K562 (cell line): ENCODE measurements around the gene PUS7. TPM values are rescaled to one million over a fixed set of nuclear protein-coding genes. Genes with fewer than 3 reads are reported as not detected.

Experiments used
- GTF2F1 ChIP-seq: IDR thresholded peaks from 2 replicates; pipeline ENCODE4 v1.6.1; 2011; ENCODE audit warnings: low read depth, low read length, improper control_type of control experiment
- HMGN3 ChIP-seq: IDR thresholded peaks from 2 replicates; pipeline ENCODE4 v1.6.1; 2011; ENCODE audit warnings: borderline replicate concordance, low read depth, mild to moderate bottlenecking, mixed read lengths, low read length; ENCODE audit not compliant: insufficient read length; ENCODE audit errors: extremely low read depth
- L3MBTL2 ChIP-seq: fragments of 450-650 bp; IDR thresholded peaks from 2 replicates; pipeline ENCODE4 v1.6.1; 2016; ENCODE audit warnings: mild to moderate bottlenecking, moderate library complexity
- MED1 ChIP-seq: sonication (generic); formaldehyde crosslinking; IDR thresholded peaks from 2 replicates; pipeline ENCODE4 v1.8.1; 2023; ENCODE audit warnings: missing genetic modification reagents, borderline replicate concordance
- MTA3 ChIP-seq: fragments of 450-650 bp; formaldehyde crosslinking; IDR thresholded peaks from 2 replicates; pipeline ENCODE4 v1.6.1; 2017; ENCODE audit warnings: mild to moderate bottlenecking, borderline replicate concordance
- NFE2 ChIP-seq: IDR thresholded peaks from 2 replicates; pipeline ENCODE4 v1.6.1; 2014; ENCODE audit warnings: antibody characterized with exemption, low read depth
- NR3C1 ChIP-seq: sonication (generic); formaldehyde crosslinking; IDR thresholded peaks from 2 replicates; pipeline ENCODE4 v1.8.1; 2022; ENCODE audit warnings: missing genetic modification reagents
- NRF1 ChIP-seq, 2 experiments: fragments of 450-650 bp; IDR thresholded peaks in 1 of 2; conservative IDR thresholded peaks in 1 of 2; 2 replicates each; pipeline ENCODE4 v1.6.1; 2014; ENCODE audit warnings: mild to moderate bottlenecking in 2 of 2
- PHF8 ChIP-seq: fragments of 200-600 bp; sonication (generic); IDR thresholded peaks from 2 replicates; pipeline ENCODE4 v1.6.1; 2012; ENCODE audit warnings: mixed run types, mild to moderate bottlenecking, inconsistent platforms, low read length, moderate library complexity, borderline replicate concordance
- POLR2G ChIP-seq: fragments of 200-400 bp; formaldehyde crosslinking; IDR thresholded peaks from 2 replicates; pipeline ENCODE4 v1.6.1; 2017; ENCODE audit warnings: low read depth, mild to moderate bottlenecking, antibody characterized with exemption, low read length, moderate library complexity
- PRPF4 ChIP-seq: fragments of 200-400 bp; formaldehyde crosslinking; IDR thresholded peaks from one replicate; pipeline ENCODE4 v1.6.1; 2017; ENCODE audit warnings: low read length, low read depth, mild to moderate bottlenecking; ENCODE audit not compliant: insufficient read depth, poor library complexity, severe bottlenecking
- RBBP5 ChIP-seq: fragments of 200-600 bp; sonication (generic); IDR thresholded peaks from 2 replicates; pipeline ENCODE4 v1.6.1; 2012; ENCODE audit warnings: borderline replicate concordance, mild to moderate bottlenecking, low read length, control low read depth, inconsistent platforms; ENCODE audit not compliant: insufficient read depth, poor library complexity, severe bottlenecking
- SMAD4 ChIP-seq: fragments of 250-450 bp; sonication (Bioruptor Pico); conservative IDR thresholded peaks from 2 replicates; pipeline ENCODE4 v1.8.0; 2021; ENCODE audit warnings: inconsistent platforms, mild to moderate bottlenecking, moderate library complexity
- TOE1 ChIP-seq, 2 experiments: fragments of 450-650 bp in 1 of 2; sonication (generic) in 1 of 2; formaldehyde crosslinking in 1 of 2; IDR thresholded peaks; 2 replicates each; pipeline versions ENCODE4 v1.7.1 to v1.8.0; 2016 to 2022; ENCODE audit warnings: borderline replicate concordance in 2 of 2, mild to moderate bottlenecking in 2 of 2, antibody characterized with exemption in 1 of 2, inconsistent platforms in 1 of 2, low read depth in 1 of 2, missing genetic modification reagents in 1 of 2, moderate library complexity in 1 of 2
- ZBTB7A ChIP-seq: IDR thresholded peaks from 2 replicates; pipeline ENCODE4 v1.6.1; 2011; ENCODE audit warnings: low read depth, mild to moderate bottlenecking, low read length, moderate library complexity, borderline replicate concordance; ENCODE audit not compliant: control insufficient read depth
- ZNF263 ChIP-seq: sonication (generic); formaldehyde crosslinking; IDR thresholded peaks from 2 replicates; pipeline ENCODE4 v1.8.0; 2022; ENCODE audit warnings: mild to moderate bottlenecking, missing genetic modification reagents, borderline replicate concordance
- ZNF316 ChIP-seq: fragments of 450-650 bp; IDR thresholded peaks from 2 replicates; pipeline ENCODE4 v1.6.1; 2016
- polyA plus RNA-seq, 8 experiments: library from polyadenylated mRNA; depleted of rRNA in 4 of 8; stranded (reverse) in 5 of 8; unstranded in 3 of 8; fragments of >200 nt; fragmentation: Nextera tagmentation in 2 of 8; fragmentation: Illumina TruSeq in 1 of 8; extraction: Ambion mirVana in 2 of 8; extraction: Trizol in 1 of 8; gene quantifications; 2 replicates each; pipeline versions ENCODE4 v1.2.1 to v1.2.3, GENCODE V29; 2011 to 2014; ENCODE audit warnings: inconsistent platforms in 1 of 8, missing spikeins in 1 of 8
- total RNA-seq, 7 experiments: library from RNA; depleted of rRNA in 6 of 7; stranded (reverse); fragments of >200 nt in 6 of 7; fragmentation: Illumina TruSeq in 2 of 7; extraction: Trizol in 2 of 7; gene quantifications; 2 replicates each; pipeline versions ENCODE4 v1.2.1 to v1.2.3, GENCODE V29; 2011 to 2021; ENCODE audit warnings: low replicate concordance in 1 of 7
- TF ChIP-seq, protein P1 (sequence below): sonication (generic); formaldehyde crosslinking; IDR thresholded peaks from 2 replicates; pipeline ENCODE4 v1.8.0; 2022; ENCODE audit warnings: missing genetic modification reagents, mild to moderate bottlenecking, borderline replicate concordance
- TF ChIP-seq, protein P2 (sequence below): conservative IDR thresholded peaks from 2 replicates; pipeline ENCODE4 v1.6.1; 2011; ENCODE audit warnings: low read depth, mild to moderate bottlenecking, low read length; ENCODE audit not compliant: control insufficient read depth
- TF ChIP-seq, protein P3 (sequence below): fragments of 250-450 bp; sonication (Bioruptor Pico); IDR thresholded peaks from 2 replicates; pipeline ENCODE4 v1.8.0; 2021; ENCODE audit warnings: borderline replicate concordance, mild to moderate bottlenecking, moderate library complexity; ENCODE audit not compliant: poor library complexity, severe bottlenecking

PUS7 gene
- total and polyA plus RNA-seq, 9 of the 15 experiments (the other 6 are each of a cell fraction or from before 2014, with no cell fraction given), result 15.1 to 95.6 (median 63.2) TPM

DNA sequence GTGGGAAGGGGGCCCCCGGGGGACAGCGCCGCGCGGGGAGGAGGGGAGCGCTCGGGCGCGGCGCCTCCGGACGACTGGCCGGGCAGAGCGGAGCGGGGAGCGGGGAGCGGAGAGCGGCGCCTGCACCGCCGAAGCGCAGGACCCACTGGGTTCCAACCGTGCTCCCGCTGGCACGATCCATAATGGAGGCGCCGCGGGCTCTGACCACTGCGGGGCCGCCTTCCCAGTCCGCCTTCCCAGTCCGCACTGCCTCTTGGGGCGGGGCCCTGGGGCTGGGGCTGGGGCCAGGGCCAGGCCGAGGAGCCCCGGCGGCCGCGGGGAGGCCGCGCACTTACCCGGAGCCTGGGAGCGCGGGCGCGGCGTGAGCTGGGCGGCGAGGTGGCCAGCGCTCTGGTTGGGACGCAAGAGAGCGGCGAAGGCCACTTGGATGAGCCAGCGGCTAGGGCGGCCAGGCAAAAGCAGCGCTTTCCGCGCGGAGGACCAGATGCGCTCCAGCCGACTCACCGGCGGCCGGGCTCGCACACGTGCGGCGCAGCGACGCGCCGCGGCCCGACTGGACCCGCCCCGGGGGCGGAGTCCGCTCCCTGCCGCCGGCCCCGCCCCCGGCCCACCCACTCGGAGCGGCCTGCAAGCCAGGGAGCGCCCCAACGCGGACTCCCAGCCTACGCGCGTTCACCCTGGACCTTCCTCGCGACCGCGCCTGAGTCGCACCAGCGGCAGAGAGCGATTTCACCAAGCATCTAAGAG lies at the start of gene PUS7 (continued):
- TF ChIP-seq PHF8, result peak; percentile 96; the same call in 1 of the 2 replicates
- 0 out of 2 replicates have a peak, but pooled peaks have one; percentile 16 for TF ChIP-seq NFE2
- TF ChIP-seq SMAD4, result peak; percentile 86
- TF ChIP-seq HMGN3, result peak; percentile 80
- peak; percentile 85 for TF ChIP-seq ZNF263 (CRISPR knock-in tag)
- TF ChIP-seq, protein P1, sequence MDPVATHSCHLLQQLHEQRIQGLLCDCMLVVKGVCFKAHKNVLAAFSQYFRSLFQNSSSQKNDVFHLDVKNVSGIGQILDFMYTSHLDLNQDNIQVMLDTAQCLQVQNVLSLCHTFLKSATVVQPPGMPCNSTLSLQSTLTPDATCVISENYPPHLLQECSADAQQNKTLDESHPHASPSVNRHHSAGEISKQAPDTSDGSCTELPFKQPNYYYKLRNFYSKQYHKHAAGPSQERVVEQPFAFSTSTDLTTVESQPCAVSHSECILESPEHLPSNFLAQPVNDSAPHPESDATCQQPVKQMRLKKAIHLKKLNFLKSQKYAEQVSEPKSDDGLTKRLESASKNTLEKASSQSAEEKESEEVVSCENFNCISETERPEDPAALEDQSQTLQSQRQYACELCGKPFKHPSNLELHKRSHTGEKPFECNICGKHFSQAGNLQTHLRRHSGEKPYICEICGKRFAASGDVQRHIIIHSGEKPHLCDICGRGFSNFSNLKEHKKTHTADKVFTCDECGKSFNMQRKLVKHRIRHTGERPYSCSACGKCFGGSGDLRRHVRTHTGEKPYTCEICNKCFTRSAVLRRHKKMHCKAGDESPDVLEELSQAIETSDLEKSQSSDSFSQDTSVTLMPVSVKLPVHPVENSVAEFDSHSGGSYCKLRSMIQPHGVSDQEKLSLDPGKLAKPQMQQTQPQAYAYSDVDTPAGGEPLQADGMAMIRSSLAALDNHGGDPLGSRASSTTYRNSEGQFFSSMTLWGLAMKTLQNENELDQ (CRISPR knock-in tag), result no peak
- TF ChIP-seq RBBP5, result peak; percentile 96
- TF ChIP-seq MTA3, result 0 out of 2 replicates have a peak, but pooled peaks have one; percentile 64
- no peak for TF ChIP-seq ZNF316
- peak; percentile 94 for TF ChIP-seq POLR2G
- TF ChIP-seq GTF2F1, result peak; percentile 76; the same call in 1 of the 2 replicates
- TF ChIP-seq, protein P2, sequence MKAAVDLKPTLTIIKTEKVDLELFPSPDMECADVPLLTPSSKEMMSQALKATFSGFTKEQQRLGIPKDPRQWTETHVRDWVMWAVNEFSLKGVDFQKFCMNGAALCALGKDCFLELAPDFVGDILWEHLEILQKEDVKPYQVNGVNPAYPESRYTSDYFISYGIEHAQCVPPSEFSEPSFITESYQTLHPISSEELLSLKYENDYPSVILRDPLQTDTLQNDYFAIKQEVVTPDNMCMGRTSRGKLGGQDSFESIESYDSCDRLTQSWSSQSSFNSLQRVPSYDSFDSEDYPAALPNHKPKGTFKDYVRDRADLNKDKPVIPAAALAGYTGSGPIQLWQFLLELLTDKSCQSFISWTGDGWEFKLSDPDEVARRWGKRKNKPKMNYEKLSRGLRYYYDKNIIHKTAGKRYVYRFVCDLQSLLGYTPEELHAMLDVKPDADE, result peak; percentile 90
- TF ChIP-seq L3MBTL2, result peak; percentile 90
- TF ChIP-seq TOE1 (IDR thresholded peaks at IDR 0.05; ENCODE audit: borderline replicate concordance), result no peak
- TF ChIP-seq TOE1 (CRISPR knock-in tag; IDR thresholded peaks at IDR 0.05; ENCODE audit: borderline replicate concordance, low read depth), result 0 out of 2 replicates have a peak, but pooled peaks have one; percentile 6
- TF ChIP-seq MED1 (CRISPR knock-in tag), result 0 out of 2 replicates have a peak, but pooled peaks have one; percentile 60
- TF ChIP-seq NR3C1 (CRISPR knock-in tag), result peak; percentile 11; the same call in 1 of the 2 replicates
- peak; percentile 71; the same call in 1 of the 2 replicates for TF ChIP-seq ZBTB7A
- TF ChIP-seq, protein P3, sequence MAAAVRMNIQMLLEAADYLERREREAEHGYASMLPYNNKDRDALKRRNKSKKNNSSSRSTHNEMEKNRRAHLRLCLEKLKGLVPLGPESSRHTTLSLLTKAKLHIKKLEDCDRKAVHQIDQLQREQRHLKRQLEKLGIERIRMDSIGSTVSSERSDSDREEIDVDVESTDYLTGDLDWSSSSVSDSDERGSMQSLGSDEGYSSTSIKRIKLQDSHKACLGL (CRISPR knock-in tag), result peak; percentile 90
- TF ChIP-seq NRF1 (conservative IDR thresholded peaks at IDR 0.05 in 1 of 2, IDR thresholded peaks at IDR 0.05 in 1 of 2), result peak; percentile 85 to 87; a peak in 3 of 4 replicates
- TF ChIP-seq PRPF4, result peak; percentile 40
